HepG2 (cell line): ENCODE data around the gene DLG2. TPM values are rescaled to one million over a fixed set of nuclear protein-coding genes. Genes with fewer than 3 reads are reported as not detected.

Experiments used
- ATAC-seq: fragments of 200-7000 bp; cut with Tn5 transposase; 3 replicates; pipeline ENCODE4 v1.9.1; 2020; ENCODE audit warnings: mild to moderate bottlenecking, moderate library complexity
- BruUV-seq: library from RNA; stranded (reverse); fragments of 400-500 nt; replicated peaks from 2 replicates; lab custom pipeline; 2021; lab: Mats Ljungman, UMichigan
- CTCF ChIA-PET: fragments of 300-600 bp; formaldehyde crosslinking; extraction: SDS; loops from one replicate; lab custom pipeline; 2021; ENCODE audit warnings: low total read pairs, inconsistent platforms, low intra/inter-chr PET ratio; lab: Yijun Ruan, JAX
- POLR2A ChIA-PET: fragments of 350-600 bp; sonication (Branson Sonifier 250); formaldehyde crosslinking; loops from one replicate; lab custom pipeline; 2020; ENCODE audit warnings: antibody characterized with exemption, inconsistent platforms; lab: Yijun Ruan, JAX
- DNase-seq: peaks from one replicate; pipeline ENCODE4 v3.0.0-alpha.2; 2015; ENCODE audit warnings: low spot score
- FAIRE-seq: peaks from 3 replicates; lab custom pipeline; 2011; peaks lifted over from hg19 to GRCh38; lab: Jason Lieb, UNC
- H2AFZ ChIP-seq: one replicate; pipeline ENCODE4 v1.6.1; 2011; ENCODE audit warnings: low read length, inconsistent platforms
- H3K27ac ChIP-seq: fragments of 300-600 bp; 3 replicates; pipeline ENCODE4 v1.8.0; 2011; ENCODE audit warnings: mixed run types, mild to moderate bottlenecking, mixed read lengths, low read length, inconsistent platforms; ENCODE audit not compliant: insufficient read depth; ENCODE audit errors: extremely low read length
- H3K27me3 ChIP-seq, 2 experiments: fragments of 200-600 bp in 1 of 2; 2 replicates in 1 of 2; 3 replicates in 1 of 2; pipeline versions ENCODE4 v1.6.0 to v1.8.0; 2011; ENCODE audit warnings: low read length in 2 of 2, mild to moderate bottlenecking in 2 of 2, moderate library complexity in 2 of 2, inconsistent platforms in 1 of 2; ENCODE audit not compliant: insufficient read depth in 2 of 2, control insufficient read depth in 1 of 2
- H3K36me3 ChIP-seq, 2 experiments: fragments of 200-600 bp in 1 of 2; replicated peaks in 1 of 2; 2 replicates in 1 of 2; 3 replicates in 1 of 2; pipeline versions ENCODE4 v1.5.1 to v1.8.0; 2011; ENCODE audit warnings: low read length in 2 of 2, inconsistent platforms in 1 of 2; ENCODE audit not compliant: insufficient read depth in 2 of 2, control insufficient read depth in 1 of 2
- H3K4me1 ChIP-seq: 2 replicates; pipeline ENCODE4 v1.5.1; 2012; ENCODE audit warnings: low read length, inconsistent platforms; ENCODE audit not compliant: insufficient read depth
- H3K4me2 ChIP-seq: 2 replicates; pipeline ENCODE4 v1.6.0; 2011; ENCODE audit warnings: low read depth, low read length, inconsistent platforms
- H3K4me3 ChIP-seq, 3 experiments: fragments of 200-600 bp in 1 of 3; sonication (generic), shearing (Covaris generic) in 1 of 3; replicated peaks in 1 of 3; 2 replicates each; pipeline ENCODE4 v1.5.1; 2011 to 2016; ENCODE audit warnings: low read length in 3 of 3, inconsistent platforms in 2 of 3, low read depth in 2 of 3, mild to moderate bottlenecking in 2 of 3, control low read depth in 1 of 3, mixed read lengths in 1 of 3; ENCODE audit not compliant: insufficient read depth in 1 of 3
- H3K79me2 ChIP-seq: one replicate; pipeline ENCODE4 v1.6.1; 2011; ENCODE audit warnings: low read length, inconsistent platforms; ENCODE audit not compliant: insufficient read depth
- H3K9ac ChIP-seq: 2 replicates; pipeline ENCODE4 v1.6.0; 2011; ENCODE audit warnings: mild to moderate bottlenecking, low read depth, low read length, inconsistent platforms; ENCODE audit not compliant: insufficient read depth
- H3K9me3 ChIP-seq: 2 replicates; pipeline ENCODE4 v1.5.1; 2012; ENCODE audit warnings: mild to moderate bottlenecking, low read length
- H4K20me1 ChIP-seq: 2 replicates; pipeline ENCODE4 v1.6.0; 2011; ENCODE audit warnings: inconsistent platforms, mild to moderate bottlenecking, low read length, moderate library complexity; ENCODE audit not compliant: insufficient read depth
- DNMT3B ChIP-seq: conservative IDR thresholded peaks from 2 replicates; pipeline ENCODE4 v1.6.1; 2016; ENCODE audit warnings: missing biosample characterization, control low read depth
- HHEX ChIP-seq: IDR thresholded peaks from 2 replicates; pipeline ENCODE4 v1.6.1; 2016; ENCODE audit warnings: control low read depth
- HNRNPK ChIP-seq: fragments of 200-400 bp; formaldehyde crosslinking; IDR thresholded peaks from 2 replicates; pipeline ENCODE4 v1.6.1; 2018; ENCODE audit warnings: low read length, low read depth, moderate library complexity, mild to moderate bottlenecking; ENCODE audit not compliant: poor library complexity, severe bottlenecking
- PAF1 ChIP-seq: IDR thresholded peaks from 2 replicates; pipeline ENCODE4 v1.6.1; 2016; ENCODE audit warnings: missing genetic modification reagents, missing compliant biosample characterization
- RBM22 ChIP-seq: fragments of 200-400 bp; formaldehyde crosslinking; optimal IDR thresholded peaks from 2 replicates; pipeline ENCODE3; 2017; ENCODE audit warnings: mild to moderate bottlenecking, low read length, moderate library complexity
- XBP1 ChIP-seq: sonication (generic); formaldehyde crosslinking; IDR thresholded peaks from 2 replicates; pipeline ENCODE4 v1.5.0; 2020; ENCODE audit warnings: missing genetic modification reagents
- ZFX ChIP-seq: sonication (generic); formaldehyde crosslinking; IDR thresholded peaks from 2 replicates; pipeline ENCODE4 v1.4.0; 2020; ENCODE audit warnings: mild to moderate bottlenecking, low read depth, missing genetic modification reagents, moderate library complexity
- ZNF343 ChIP-seq: sonication (generic); formaldehyde crosslinking; IDR thresholded peaks from 2 replicates; pipeline ENCODE4 v1.4.0; 2020; ENCODE audit warnings: mild to moderate bottlenecking, missing genetic modification reagents
- ZNF446 ChIP-seq: sonication (generic); formaldehyde crosslinking; IDR thresholded peaks from 2 replicates; pipeline ENCODE4 v1.5.0; 2020; ENCODE audit warnings: mild to moderate bottlenecking, missing genetic modification reagents
- ZNF552 ChIP-seq: sonication (generic); formaldehyde crosslinking; IDR thresholded peaks from 2 replicates; pipeline ENCODE4 v1.9.0; 2022; ENCODE audit warnings: missing genetic modification reagents, mild to moderate bottlenecking, borderline replicate concordance
- ZNF616 ChIP-seq: sonication (generic); formaldehyde crosslinking; IDR thresholded peaks from 2 replicates; pipeline ENCODE4 v1.5.0; 2020; ENCODE audit warnings: low read depth, mild to moderate bottlenecking, missing genetic modification reagents
- ZNF644 ChIP-seq: IDR thresholded peaks from 2 replicates; pipeline ENCODE4 v1.6.1; 2016; ENCODE audit warnings: low read depth
- ZNF841 ChIP-seq: sonication (generic); formaldehyde crosslinking; IDR thresholded peaks from 2 replicates; pipeline ENCODE4 v1.8.1; 2023; ENCODE audit warnings: missing genetic modification reagents, borderline replicate concordance
- ZNF879 ChIP-seq: sonication (generic); formaldehyde crosslinking; IDR thresholded peaks from 2 replicates; pipeline ENCODE4 v1.8.1; 2023; ENCODE audit warnings: missing genetic modification reagents
- ZSCAN31 ChIP-seq: sonication (generic); formaldehyde crosslinking; IDR thresholded peaks from 2 replicates; pipeline ENCODE4 v1.5.0; 2020; ENCODE audit warnings: low read depth, mild to moderate bottlenecking, missing genetic modification reagents
- WGBS: methylation state at CpG from one replicate; pipeline ENCODE4 v1.1.6; 2017; ENCODE audit warnings: low lambda C conversion rate; 5-methylcytosine and 5-hydroxymethylcytosine counted together
- in situ Hi-C: cut with HindIII; loops from 2 replicates; pipeline ENCODE4 v1.10.0; 2017; ENCODE audit warnings: low pct_unique_long_range_greater_than_20kb; ENCODE audit not compliant: extremely low pct_ligation_motif_present
- intact Hi-C: fragments of 100-400 bp; cut with micrococcal nuclease; formaldehyde crosslinking; loops from one replicate; pipeline ENCODE4 v1.10.0; 2022; ENCODE audit not compliant: unreplicated experiment
- polyA plus RNA-seq, 8 experiments: library from polyadenylated mRNA; depleted of rRNA in 3 of 8; stranded (reverse) in 7 of 8; unstranded in 1 of 8; fragments of >200 nt; fragmentation: Illumina TruSeq in 4 of 8; extraction: Trizol in 4 of 8; gene quantifications; 2 replicates each; pipeline versions ENCODE4 v1.2.1 to v1.2.3, GENCODE V29; 2011 to 2016; ENCODE audit warnings: low read depth in 4 of 8, missing spikeins in 1 of 8, mixed read lengths in 1 of 8; ENCODE audit not compliant: insufficient read depth in 1 of 8
- total RNA-seq, 5 experiments: library from RNA; depleted of rRNA; stranded (reverse); fragments of >200 nt; fragmentation: Illumina TruSeq; extraction: Trizol; gene quantifications; 2 replicates each; pipeline ENCODE4 v1.2.3, GENCODE V29; 2016; ENCODE audit warnings: low read depth in 1 of 5
- TF ChIP-seq, protein P1 (sequence below): sonication (generic); formaldehyde crosslinking; IDR thresholded peaks from 2 replicates; pipeline ENCODE4 v1.5.1; 2020; ENCODE audit warnings: missing genetic modification reagents, mild to moderate bottlenecking, borderline replicate concordance
- TF ChIP-seq, protein P2 (sequence below): sonication (generic); formaldehyde crosslinking; IDR thresholded peaks from 2 replicates; pipeline ENCODE4 v1.4.0; 2020; ENCODE audit warnings: missing genetic modification reagents

The DLG2 gene
- total and polyA plus RNA-seq, 2 of the 13 experiments (the other 11 are each of a cell fraction or from before 2014, with no cell fraction given) = 0.46 to 1.0 TPM

DNA sequence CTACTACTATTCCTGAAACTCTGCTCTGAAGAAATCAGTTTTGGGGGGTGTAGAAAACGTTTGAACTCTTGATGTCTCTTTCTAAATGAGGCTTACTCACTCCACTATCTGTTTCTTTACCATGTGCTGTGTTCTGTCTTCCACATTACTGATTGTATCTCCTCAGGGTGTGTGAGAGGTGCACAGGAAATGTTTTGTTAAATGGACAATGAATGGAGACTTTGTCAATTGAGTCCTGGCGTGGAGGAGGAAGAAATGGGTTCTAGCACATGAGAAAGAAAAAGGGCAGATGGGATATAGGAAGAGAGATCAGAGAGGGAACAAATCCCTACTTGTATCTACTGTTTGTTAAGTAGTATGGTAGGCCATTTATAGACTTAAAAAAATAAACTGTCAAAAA lies 1763.9 kb downstream of the DLG2 start:
- no TSS peak for BruUV-seq
- ATAC-seq = no peak
- H3K4me3 ChIP-seq = no peak overlapping the region
- no peaks in the 10 kb centered on the region for H3K27me3 ChIP-seq
- no peaks in the 10 kb centered on the region for H3K36me3 ChIP-seq
- no peak overlapping the region for H2AFZ ChIP-seq
- no peak for FAIRE-seq
- intact Hi-C loops = no loop called here
- no peaks in the 10 kb centered on the region for H3K79me2 ChIP-seq
- no peak for TF ChIP-seq ZNF616 (CRISPR knock-in tag)
- no peak for TF ChIP-seq RBM22
- TF ChIP-seq HHEX (CRISPR knock-in tag) = no peak
- TF ChIP-seq ZFX (CRISPR knock-in tag) = no peak
- TF ChIP-seq ZNF446 = no peak
- no peak for TF ChIP-seq ZSCAN31 (CRISPR knock-in tag)
- TF ChIP-seq ZNF644 (CRISPR knock-in tag) = no peak
- no peak for TF ChIP-seq PAF1 (CRISPR knock-in tag)
- no peak for TF ChIP-seq ZNF343 (CRISPR knock-in tag)
- TF ChIP-seq, protein P1, sequence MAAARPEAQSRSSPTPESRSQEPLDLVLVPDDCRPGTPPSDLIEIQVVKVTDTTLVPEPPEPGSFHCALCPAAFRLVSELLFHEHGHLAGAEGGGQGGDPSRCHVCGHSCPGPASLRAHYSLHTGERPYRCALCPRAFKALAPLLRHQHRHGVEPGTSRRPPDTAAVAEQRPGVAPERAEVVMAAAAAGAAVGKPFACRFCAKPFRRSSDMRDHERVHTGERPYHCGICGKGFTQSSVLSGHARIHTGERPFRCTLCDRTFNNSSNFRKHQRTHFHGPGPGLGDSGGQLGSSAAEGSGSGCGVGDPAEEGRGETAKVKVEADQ = no peak
- TF ChIP-seq XBP1 (CRISPR knock-in tag) = no peak
- no peak for TF ChIP-seq DNMT3B (CRISPR knock-in tag)
- no peak for TF ChIP-seq HNRNPK
- no peak for TF ChIP-seq ZNF841
- no peak for TF ChIP-seq ZNF552 (CRISPR knock-in tag)
- TF ChIP-seq ZNF879 (CRISPR knock-in tag) = no peak
- TF ChIP-seq, protein P2, sequence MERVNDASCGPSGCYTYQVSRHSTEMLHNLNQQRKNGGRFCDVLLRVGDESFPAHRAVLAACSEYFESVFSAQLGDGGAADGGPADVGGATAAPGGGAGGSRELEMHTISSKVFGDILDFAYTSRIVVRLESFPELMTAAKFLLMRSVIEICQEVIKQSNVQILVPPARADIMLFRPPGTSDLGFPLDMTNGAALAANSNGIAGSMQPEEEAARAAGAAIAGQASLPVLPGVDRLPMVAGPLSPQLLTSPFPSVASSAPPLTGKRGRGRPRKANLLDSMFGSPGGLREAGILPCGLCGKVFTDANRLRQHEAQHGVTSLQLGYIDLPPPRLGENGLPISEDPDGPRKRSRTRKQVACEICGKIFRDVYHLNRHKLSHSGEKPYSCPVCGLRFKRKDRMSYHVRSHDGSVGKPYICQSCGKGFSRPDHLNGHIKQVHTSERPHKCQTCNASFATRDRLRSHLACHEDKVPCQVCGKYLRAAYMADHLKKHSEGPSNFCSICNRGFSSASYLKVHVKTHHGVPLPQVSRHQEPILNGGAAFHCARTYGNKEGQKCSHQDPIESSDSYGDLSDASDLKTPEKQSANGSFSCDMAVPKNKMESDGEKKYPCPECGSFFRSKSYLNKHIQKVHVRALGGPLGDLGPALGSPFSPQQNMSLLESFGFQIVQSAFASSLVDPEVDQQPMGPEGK = no peak
- ChIA-PET CTCF (no interaction called here), POLR2A (no interaction called here)
- no peak overlapping the region for H3K27ac ChIP-seq
- H4K20me1 ChIP-seq = no peaks in the 10 kb centered on the region
- no peak for DNase-seq
- WGBS = 13% methylated on average over 2 of the region's 2 CpGs
- no peaks in the 10 kb centered on the region for H3K4me1 ChIP-seq
- H3K9me3 ChIP-seq = peaks cover 17% of the 10 kb centered on the region; the same call in 1 of the 2 replicates
- H3K9ac ChIP-seq = no peak overlapping the region
- no peak overlapping the region for H3K4me2 ChIP-seq
- in situ Hi-C loops = no loop called here
